HG03196 (cell line): Measurements from ENCODE around the gene HIBADH.
"Not testable (repeated sequence)": the region's sequence is repeated elsewhere in the genome, so short reads cannot be mapped to it uniquely, and the experiment has no call there.

Experiments used
- ATAC-seq: cut with Tn5 transposase; IDR thresholded peaks from one replicate; pipeline ENCODE4 v1.9.1; 2021; ENCODE audit not compliant: unreplicated experiment

HIBADH gene

DNA sequence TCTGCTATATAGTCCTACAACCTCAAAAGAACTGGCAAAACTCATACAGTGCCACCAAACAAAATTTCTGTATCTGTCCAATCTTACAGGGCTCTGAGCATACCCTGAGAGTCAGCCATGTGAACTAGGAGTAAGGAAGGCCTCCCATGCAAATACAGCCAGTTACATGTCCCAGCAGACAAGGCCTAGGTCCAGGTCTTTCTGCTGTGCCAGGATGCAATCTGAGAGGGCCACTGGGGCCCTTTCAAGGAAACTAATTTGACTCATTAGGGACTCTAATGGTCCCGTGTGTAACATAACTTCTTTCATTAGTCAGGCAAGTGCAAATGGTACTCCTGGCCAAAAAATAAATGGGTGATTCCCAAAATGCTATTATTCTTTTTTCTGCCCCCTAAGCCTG is 17.9 kb upstream of the HIBADH start:
- ATAC-seq = no peak

DNA sequence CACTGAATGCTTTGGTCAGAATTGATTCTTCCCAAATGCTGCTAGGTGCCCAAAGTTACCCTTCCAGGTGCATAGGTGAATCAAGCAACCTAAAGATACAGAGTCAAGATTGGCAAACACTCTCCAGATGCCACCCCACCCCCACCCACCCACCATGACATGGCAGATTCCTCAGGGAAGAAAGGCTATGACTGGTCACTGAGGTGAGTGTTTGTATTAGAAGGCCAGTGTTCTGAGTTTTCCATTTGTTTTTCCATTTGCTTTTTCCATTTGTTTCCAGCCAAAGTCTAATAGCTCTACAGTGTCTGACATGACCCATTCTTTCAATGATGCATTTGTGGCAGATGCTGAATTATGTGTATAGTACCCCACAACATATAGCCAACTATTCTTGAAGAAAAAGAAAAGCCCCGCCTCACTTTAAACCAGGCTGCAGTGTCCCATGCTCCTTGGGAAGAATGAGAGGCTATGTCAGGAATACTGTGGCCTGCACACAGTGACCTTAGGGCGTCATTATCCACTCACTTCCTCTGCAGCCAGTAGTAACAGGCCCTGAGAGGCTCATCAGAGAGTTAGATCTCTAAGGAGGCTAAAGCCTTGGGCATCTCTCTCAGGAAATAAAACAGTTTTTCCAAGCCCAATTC is 16.1 kb upstream of the HIBADH start:
- no peak for ATAC-seq

DNA sequence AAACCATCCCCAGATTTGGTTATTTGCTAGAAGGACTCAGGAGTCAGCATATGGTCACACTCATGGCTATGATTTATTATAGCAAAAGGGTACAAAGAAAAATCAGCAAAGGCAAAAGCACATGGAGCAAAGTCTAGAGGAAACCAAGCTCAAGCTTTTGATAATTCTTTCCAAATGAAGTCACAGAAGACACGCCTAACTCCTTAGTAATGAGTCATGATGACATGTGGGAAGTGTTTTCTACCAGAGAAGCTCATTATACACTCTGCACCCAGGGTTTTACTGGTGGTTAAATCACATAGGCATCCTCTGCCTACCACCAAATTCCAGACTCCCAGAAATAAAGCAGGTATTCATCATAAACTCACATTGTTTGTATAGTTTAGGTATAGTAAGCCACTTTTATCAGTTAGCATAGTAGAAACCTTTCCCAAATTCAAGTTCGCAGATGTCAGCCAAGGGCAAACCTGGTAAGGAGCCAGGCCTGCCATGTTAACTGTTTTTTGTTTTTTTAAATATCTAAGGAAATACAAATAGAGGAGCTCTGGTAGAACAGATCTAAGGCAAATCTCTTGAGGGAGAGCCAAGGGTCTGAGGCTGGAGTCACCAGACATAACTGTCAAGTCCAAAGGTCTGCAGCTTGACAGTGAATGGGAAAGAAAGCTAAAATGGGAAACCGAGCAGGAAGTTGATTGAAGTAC is 15.4 kb upstream of the HIBADH start:
- no peak for ATAC-seq

DNA sequence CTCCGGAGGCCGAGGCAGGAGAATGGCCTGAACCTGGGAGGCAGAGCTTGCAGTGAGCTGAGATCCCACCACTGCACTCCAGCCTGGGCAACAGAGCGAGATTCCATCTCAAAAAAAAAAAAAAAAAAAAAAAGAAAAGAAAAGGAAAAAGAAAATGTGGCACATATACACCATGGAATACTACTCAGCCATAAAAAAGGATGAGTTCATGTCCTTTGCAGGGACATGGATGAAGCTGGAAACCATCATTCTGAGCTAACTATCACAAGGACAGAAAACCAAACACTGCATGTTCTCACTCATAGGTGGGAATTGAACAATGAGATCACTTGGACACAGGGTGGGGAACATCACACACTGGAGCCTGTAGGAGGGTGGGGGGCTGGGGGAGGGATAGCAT is 11.4 kb upstream of the HIBADH start:
- not testable (repeated sequence) for ATAC-seq

DNA sequence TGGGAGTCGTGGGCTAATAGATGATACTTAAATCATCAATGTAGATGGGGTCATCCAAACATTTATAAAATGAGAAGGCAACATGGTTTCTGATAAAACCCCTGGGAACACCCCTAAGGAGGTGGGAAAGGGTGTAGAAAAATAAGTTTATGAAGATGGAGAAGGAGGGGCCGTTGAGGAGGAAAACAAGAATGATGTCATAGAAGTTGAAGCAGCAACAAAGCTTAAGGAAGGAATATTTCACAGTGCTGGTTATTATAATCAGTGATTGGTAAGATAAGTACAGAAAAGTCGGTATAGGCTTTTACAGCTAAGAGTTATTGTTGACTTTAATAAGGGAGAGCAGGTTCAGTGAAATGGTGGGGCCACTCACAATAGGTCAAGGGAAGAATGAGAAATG is 9.0 kb upstream of the HIBADH start:
- ATAC-seq = no peak

DNA sequence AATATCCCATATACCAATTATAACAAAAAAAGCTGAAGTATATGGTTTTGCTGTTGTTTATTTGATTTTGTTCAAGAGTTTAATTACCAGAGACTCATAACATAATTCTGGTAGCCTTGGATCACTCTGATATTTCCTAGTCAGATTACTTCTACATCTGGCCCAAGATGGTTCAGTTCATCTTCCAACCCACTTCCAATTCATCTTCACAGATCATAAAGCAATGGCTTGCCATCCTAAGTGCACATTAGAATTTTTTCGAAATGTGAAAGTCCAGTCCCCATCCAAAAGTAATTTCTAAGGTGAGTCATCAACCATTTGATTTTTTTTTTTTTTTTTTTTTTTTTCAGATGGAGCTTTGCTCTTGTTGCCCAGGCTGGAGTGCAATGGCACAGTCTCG is 8.0 kb upstream of the HIBADH start:
- no peak for ATAC-seq

DNA sequence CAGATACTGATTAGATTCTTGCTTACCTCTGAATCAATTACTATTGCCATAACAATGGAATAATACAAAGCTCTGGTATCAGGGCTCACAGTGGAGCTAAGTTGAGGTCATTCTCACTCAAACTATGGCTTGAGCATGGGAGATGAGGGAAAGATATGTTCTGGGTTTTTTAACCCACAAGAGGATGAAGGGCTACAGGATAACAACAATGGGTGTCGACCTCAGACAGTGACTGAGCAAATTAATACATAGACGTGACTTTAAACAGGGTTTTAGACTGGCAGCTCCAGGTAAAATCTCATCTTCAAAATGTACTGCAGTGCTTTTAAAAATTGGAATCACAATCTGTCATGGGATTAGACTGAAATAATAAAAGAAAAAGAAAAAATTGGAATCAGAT is 7.5 kb upstream of the HIBADH start:
- no peak for ATAC-seq

DNA sequence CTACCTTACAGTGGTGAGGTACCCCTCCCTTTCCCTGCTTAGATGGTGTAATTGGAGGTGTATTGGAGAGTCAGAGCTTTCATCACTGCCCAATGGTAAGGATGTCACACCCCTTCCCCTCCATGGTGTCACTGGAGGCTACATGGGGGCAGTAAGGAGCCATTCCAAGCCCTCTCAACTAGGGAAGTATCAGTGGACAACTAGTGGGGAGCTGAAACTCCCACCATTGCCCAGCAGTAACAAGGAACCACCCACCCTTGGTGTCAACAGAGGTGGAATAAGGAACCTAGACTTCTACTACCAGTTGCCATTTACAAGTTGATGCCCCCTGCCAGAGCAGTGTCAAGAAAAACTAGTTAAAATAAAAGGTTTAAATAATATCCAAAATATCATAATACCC is 2.8 kb upstream of the HIBADH start:
- no peak for ATAC-seq

DNA sequence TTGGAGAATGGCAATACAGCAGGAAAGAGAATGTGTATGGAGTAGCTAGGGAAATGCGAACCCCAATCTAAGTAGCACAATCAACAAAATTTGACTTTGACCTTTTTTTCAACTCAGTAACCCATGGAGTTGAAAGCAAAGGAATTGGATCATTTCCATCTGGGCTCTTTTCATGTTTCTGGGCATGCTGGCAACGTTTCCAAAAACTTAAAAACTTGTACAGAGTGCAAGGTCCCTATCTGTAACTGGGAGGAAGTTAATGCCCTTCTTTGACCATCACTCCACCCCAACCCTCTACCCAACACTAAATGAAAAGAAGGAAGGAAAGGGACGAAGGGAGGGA is 1.3 kb upstream of the HIBADH start:
- no peak for ATAC-seq

DNA sequence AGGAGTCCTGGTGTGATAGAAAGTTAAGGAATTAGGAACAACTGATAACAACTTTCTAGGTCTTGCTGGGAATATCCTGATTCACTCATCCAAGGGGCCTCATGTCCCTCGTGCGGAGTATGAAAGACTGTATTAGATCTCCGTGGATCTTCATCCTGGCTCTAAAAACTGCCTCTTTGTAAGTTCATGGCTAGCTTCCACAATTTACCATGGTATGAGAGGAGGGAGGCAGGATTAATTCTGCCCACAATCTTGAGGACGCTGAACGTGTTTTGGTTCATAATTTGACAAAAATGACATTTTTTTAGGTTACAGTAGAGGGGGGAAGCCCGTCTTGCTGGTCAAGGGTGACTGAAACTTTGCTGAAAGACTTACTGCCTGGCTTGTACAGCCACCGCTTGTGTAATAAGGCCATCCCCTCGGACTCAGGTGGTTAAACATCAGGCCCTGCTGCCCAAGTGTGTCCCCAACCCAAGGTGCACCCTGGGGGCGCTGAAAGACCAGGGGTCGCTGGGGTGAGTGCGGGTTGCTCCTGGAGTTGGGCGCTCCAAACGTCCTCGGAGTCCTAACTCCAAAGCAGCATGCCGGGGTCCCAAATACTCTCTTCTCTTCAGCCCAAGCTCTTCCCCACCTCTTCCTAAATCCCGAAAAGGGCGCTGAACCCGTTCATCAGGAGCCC is 733 bp downstream of the HIBADH start:
- peak; percentile 8 for ATAC-seq

DNA sequence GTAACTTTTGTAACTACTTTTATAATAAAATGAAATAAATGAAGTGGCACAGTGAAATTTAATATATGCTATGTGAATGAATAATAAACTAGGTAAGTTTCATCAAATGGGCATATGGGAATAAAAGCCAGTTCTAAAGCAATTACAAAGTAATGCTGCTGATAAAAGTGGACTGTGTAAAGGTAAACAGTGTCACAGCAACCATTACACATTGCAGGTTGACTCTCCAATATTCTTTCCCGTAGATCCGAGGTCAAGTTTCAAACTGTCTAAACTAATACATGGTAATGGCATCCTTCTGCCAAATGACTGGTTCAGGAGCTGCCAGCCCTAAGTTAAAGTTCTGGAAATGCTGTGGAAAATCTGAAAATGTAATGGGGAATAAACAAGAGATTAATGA is 6.0 kb downstream of the HIBADH start:
- ATAC-seq = no peak

DNA sequence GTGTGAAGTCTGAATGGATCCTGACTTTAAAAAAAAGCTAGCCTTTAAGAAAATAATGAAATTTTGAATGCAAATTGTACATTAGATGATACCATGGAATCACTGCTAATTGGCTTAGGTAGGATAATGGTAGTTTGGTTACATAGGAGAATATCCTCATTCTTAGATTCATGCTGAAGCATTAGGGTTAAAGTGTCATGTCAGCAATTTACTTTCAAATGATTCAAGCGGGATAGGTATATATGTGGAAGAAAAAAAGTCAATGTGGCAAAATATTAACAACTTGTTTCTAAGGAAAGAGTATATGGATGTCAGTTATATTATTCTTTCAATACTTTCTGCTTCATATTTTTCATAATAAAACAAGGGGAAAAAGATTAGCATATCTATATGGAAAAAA is 7.5 kb downstream of the HIBADH start:
- ATAC-seq = no peak

DNA sequence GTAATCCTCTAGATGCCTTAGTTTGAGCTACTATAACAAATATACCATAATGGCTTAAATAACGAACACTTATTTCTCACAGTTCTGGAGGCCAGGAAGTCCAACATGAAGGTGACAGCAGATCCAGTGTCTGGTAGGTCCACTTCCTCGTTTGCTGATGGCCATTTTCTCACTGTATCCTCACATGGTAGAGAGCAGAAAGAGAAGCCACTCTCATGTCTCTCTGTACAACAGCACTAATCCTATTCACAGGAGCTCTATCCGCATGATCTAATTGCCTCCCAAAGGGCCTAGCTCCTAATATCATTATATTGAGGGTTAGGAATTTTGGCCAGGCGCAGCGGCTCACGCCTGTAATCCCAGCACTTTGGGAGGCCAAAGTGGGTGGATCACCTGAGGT is 10.2 kb downstream of the HIBADH start:
- no peak for ATAC-seq

DNA sequence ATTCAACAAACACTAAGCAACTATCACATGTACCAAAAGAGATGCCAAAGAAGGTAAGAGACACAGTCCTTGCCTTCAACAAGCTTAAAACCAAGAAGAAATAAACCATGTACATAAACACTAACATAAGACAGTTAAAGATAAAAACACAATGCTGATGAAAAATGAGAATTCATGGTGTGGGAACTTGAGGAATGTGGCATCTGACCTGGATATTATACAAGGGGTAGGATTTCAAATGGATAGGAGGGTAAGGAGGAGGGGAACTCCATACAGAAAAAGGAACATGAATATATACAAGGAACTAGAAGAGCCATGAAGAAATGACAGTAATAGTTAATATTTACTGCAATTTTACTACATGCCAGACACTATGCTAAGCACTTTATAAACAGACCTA is 11.0 kb downstream of the HIBADH start:
- no peak for ATAC-seq

DNA sequence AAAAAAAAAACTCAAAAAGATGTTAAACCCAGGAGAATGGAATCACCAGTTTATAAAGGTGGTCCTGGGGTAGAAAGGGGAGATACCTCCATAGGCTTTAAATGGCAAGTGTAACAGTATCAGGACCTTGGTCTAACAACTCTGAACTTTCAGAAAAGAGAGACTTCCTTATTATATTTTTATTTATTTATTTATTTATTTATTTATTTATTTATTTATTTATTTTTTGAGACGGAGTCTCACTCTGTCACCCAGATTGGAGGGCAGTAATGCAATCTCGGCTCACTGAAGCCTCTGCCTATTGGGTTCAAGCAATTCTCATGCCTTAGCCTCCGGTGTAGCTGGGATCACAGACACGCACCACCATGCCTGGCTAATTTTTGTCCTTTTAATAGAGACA is 12.4 kb downstream of the HIBADH start:
- ATAC-seq = no peak

DNA sequence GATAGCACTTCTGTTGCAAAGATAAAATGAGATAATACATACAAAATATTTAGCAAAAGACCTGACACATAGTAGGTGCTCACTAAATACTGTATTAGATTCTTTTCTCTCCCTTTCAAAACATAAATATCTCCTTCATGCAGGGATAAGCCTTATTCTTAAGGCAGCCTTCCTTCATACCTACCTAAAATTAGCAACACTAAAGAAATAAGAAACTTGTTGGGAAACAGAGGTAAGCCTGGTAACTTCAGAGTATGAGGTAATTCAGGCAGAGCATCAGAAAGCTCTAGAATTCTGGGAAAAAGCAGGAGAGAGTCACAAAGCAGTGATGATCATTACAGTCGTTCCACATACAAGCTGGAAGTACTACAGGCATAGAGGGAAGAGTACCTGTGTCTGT is 15.2 kb downstream of the HIBADH start:
- no peak for ATAC-seq

DNA sequence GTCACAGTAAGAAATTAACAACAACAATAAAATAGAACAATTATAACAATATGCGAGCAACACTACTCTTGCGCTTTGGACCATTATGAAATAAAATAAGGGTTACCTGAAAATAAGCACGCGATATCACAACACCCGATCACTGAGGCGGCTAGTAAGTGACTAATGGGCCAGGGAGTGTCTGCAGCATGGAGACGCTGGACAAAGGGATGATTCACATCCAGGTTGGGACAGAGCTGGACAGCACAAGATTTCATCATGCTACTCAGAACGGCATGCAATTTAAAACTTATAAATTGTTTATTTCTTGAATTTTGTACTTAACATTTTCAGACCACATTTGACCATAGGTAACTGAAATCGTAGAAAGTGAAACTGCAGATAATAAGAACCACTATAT is 15.6 kb downstream of the HIBADH start:
- no peak for ATAC-seq

DNA sequence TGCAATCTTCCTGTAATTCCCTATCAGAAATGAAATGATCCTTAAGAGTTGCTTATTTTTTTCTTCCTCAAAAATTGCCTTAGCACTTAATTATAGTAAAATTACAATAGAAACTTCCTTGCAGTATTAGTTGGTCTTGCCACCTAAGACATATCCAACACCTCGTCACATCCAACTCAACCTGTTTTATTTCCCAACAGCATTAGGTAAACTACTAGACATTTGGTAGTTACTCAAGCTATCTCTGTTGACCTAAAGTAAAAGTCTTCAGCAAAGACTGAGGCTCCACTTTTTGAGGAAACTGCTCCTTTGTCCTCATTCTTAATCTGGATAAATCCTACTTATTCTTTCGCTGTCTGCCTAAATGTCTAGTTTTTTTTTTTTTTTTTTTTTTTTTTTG is 20.4 kb downstream of the HIBADH start:
- ATAC-seq = no peak

DNA sequence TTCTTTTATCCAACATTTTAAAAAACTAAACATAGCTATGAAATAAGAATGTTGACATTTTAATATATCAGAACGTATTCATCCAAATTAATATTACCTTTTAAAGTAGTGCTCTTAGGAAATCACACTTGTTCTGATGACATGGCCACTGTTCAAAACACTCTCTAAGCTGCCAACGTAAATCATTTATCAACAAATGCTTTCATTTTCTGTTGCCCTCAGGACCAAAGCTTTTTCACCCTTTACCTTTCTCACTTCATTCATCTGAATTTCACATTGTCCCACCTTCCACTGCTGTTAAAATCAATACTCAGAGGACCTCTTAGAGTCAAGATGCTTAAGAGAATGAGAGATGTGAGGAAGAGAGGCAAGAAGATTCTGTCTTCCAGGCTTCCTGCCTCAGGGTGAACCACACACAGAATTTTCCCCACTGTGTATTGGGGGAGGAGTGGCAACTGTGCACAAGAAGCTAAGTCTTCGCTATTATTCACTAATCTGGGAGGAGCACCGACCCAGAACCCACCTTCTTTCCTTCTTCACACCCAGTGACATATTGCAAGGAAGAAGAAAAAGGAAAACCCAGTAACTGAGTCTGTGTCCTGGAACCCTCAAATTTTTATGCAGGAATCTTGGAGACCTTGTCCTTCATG is 21.0 kb downstream of the HIBADH start:
- peak; percentile 73 for ATAC-seq

DNA sequence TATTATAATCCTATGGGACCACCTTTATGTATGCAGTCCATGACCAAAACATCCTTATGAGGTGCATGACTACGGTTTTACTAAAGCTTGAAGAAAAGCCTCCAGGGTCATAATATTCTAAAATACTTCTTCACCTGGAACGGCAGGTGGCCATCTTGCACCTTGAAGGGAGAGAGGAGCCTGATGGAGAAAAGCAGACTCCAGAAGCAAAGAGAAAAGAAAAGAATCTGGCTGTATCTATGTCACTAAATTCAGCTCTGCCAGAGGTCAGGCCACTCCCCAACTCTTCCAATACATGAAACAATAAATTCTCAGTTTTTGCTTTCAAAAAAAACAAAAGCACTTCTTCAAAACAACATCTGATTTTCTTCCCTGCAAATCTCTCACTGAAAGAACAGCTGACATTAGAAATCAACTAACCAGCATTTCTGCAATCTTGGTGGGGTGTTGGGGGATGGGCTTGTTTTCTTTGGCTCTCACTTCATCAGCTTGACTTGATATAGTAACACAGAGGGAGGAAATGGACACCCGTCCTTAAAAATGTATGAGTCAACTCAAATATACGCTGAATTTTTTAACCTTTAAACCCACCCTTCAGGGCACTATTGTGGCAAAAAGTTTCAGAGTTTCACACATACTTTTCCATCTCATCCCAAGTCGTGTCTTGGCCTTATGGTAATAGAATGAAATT is 21.7 kb downstream of the HIBADH start:
- ATAC-seq = no peak

DNA sequence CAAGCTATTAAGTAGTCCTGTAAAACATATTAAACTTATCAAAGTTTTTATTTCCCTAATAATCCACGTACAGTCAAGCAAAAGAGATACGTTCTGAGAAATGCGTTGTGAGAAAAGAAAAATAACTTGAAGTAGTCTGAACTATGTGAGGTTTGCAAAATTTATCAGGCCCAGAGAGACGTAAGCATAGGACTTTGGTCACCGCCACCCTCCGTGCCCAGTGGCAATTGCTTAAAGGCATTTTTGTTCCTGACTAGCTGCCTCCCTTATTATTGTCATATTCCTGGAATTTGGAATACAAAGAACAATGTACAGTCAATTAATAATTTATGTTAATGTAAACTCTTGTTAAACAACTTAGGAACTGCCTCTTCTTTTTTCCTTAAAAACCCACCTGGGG is 22.8 kb downstream of the HIBADH start:
- ATAC-seq = no peak

DNA sequence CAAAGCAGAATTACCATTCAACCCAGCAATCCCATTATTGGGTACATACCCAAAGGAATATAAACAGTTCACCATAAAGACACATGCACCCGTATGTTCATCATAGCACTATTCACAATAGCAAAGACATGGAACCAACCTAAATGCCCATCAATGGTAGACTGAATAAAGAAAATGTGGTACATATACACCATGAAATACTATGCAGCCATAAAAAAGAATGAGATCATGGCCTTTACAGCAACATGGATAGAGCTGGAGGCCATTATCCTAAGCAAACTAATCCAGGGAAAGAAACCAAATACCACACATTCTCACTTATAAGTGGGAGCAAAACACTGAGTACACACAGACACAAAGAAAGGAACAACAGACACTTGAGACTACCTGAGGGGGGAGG is 23.6 kb downstream of the HIBADH start:
- ATAC-seq = not testable (repeated sequence)
